ENCODE results near the gene NAPSA.

Gene NAPSA

DNA sequence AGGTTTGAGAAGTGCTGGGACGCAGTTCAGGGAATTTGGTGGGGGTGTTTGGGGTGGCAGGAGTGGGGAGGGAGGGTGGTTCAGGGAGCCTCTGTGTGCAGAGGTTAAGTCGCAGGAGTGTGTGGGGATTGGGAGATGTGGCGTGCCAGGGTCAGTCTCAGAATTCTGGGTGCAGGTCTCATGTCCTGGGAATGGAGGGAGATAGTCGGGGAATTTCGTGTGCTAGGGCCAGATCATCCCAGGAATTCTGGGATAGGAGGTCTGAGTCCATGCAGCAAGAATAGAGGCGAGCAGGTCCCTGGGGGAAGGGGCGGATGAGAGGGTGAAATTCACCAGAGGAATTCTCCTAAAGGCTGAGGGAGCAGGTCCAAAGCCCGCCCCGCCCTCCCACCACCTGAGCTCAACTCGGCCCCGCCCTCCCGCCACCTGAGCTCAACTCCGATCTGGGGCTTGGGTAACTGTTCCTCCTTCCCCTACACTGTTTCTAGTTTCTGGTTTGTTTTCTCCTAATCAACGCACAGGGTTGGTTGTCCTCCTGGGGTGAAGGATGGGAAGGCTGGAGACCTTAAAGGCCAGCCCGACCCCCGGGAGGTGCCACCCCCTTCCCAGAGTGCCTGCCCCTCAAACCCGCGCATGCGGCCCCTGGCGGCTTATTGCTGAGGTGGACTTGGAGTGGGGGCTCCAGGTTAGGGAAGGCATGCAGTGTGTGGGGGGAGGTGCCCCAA, 51.5 kb downstream of the NAPSA start:
- no peak for DNase-seq

DNA sequence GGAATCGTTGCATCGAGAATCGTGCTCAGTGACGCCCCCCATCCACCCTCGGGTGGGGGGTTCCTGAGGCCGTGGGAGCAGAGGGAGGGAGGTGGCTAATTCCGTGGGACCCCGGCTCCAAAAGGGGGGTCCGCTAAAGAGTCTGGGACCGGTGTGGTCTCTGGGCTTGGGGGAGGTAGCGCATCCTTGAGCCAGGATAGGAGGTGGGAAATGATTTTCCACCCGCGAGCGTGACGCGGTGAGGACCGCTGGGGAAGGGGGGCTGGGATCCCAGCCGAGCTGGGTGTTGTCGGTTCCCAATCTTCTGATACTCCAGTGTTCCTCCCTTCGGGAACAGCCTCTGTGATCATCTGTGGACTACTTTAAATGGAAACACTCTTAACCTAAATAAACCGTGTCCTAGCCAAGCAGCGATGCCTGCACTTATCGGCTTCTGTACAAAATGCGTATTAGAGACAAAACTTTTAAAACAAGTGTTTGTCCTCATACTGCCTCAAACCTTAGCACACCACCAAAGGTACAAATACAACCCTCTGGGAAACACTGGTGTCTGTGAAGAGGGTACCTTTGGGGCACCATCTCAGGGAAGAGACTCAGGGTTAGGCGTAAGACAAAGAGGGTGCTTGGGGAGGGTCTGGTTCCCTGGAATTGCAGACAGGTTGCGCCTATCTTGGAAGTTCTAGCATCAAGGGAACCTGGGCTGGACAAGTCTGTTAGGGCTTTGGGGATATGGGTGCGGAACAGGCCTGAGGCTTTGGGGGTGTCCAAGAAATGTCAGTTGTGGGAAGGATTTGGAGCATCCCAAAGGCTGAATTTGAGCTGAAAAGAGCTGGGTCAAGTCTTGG, 52.2 kb downstream of the NAPSA start:
- no peak for DNase-seq

DNA sequence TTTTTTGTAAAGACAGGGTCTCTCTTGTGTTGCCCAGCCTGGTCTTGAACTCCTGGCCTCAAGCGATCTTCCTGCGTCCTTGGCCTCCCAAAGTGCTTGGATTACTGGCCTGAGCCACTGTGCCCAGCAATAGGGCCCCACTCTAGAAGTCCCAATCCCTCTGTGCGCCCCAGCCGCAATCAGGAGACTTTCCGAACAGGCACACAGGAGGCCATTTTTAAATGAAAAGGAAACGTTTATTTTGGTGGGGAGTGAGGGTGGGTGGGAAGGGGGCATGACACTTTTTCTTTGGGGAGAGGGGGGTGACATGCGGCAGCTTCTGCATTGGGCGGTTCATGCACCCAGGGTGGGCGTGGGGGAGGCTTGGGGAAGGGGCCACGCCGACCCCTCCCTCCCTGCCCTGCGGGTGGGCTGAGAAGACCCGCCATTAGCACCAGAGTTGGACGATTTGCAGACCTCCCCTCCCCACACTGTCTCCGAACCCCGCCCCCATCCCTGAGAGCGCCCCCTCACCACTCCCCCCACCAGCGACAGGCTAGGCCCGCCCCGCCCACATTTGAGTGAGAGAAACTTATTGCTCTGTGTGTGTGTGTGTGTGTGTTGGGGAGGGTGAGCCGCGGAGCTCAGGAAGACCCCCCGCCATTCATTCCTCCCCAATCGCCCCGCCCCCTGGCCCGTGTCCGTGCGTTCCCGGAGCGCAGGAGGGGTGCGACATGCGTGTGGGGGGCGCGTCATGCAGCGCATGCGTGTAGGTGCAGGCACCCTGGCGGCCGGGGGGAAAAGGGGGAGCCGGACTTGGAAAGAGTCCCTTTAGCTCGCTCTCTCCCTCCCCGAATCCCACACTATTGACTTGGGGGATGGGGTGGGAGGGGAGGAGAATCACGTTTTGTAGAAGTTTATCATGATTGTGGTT, 53.5 kb downstream of the NAPSA start:
- no peak for DNase-seq

DNA sequence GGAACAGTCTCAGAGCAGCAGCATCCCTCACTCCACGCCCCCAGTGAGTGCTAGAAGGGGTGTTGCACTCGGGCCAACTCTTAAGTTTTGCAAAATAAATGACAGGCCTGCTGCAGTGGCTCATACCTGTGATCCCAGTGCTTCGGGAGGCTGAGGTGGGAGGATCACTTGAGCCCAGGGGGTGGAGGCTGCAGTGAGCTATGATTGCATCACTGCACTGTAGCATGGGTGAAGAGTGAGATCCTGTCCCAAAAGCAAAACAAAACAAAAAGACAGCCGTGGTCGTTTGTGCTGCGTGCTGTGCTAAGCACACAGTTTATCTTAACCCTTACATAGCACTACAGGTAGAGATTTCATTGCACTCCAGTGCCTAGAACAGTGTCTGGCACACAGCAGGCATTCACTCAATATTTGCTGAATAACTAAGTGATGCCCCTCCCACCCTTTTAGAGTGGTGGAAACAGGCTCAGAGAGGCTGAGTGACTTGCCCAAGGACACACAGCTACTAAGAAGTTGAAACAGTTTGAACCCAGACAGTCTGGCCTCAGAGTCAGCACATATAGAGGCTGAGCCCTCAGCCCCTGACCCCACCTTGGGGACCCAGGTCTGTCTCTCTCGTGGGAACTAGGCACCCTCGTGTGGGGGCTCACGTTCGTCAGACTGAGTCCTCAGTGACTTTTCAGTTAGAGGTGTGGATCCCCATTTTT, 54.5 kb downstream of the NAPSA start:
- DNase-seq: no peak

DNA sequence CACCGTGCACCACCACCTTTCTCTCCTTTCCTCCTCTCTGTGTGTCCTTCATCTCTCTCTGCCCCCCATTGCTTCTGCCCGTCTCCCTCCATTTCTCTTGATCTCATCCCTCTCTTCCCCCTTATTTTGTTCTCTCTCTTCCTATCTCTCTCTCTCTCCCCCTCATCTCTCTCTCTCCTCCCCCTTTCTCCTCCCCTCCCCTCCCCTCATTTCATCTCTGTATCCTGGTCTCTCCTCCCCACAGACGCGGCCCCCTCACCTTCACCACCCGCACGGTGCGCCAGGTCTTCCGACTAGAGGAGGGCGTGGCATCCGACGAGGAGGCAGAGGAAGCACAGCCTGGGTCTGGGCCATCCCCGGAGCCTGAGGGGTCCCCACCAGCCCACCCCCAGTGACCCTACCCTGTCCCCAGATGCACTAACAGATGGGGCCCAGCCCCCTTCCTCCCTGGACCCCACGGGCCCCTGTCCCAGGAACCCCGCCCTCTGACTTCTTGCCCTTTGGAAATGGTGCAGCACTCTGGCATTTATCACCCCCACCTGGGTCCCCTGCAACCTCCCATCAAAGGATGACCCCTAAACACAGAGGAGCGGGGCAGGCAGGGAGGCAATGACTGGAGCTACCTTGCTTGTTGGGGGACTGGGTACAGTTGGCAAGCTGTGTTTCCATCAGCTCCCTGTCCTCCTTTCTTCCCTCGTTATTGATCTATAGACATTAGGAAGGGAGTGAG, 55.9 kb downstream of the NAPSA start:
- no peak for DNase-seq

DNA sequence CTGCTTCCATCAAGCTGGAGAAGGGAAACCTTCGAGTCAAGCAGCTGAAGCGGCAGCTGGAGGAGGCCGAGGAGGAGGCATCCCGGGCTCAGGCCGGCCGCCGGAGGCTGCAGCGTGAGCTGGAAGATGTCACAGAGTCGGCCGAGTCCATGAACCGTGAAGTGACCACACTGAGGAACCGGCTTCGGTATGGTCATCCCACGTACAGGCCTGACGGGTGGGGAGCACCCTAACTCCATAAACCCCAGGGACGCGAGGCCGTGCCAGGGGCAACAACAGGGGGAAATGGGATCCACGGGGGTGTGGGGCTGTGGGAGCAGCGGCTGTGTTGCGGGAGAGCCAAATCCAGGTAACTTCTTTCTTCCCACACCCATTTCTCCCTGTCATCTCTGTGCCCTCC, 56.4 kb downstream of the NAPSA start:
- DNase-seq: no peak
